GM19035 (cell line): ENCODE data around the gene UGCG.
"Not testable (repeated sequence)": the region's sequence is repeated elsewhere in the genome, so short reads cannot be mapped to it uniquely, and the experiment has no call there.

Experiments used
- ATAC-seq: cut with Tn5 transposase; IDR thresholded peaks from one replicate; pipeline ENCODE4 v1.9.1; 2021; ENCODE audit not compliant: unreplicated experiment

Gene UGCG

DNA sequence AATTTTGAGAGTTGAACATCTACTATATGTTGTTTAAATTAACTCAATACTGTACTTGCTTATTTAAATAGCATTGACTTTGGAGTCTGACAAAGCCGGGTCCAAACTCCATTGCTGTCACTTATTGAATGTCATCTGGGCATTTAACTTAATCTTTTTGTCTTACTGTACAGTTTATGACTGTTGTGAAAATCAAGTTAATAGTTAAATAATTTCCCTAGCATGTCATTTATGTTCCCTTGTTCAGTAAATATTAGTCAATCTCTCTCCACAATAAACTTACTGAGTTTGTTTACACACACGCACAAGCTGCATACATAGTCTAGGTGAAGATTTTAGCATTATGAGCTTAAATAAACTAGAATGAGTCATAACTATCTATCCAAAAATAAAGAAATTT is 6.3 kb upstream of the UGCG start:
- ATAC-seq = no peak

GRCh38 chr9:111890867-111891266 is 5.7 kb upstream of the UGCG start:
- ATAC-seq = not testable (repeated sequence)

- no peak for ATAC-seq
Measured at GRCh38 chr9:111891910-111892499, 4.6 kb upstream of the UGCG start.

GRCh38 chr9:111896942-111897600 is 457 bp downstream of the UGCG start:
- ATAC-seq = peak; percentile 44

GRCh38 chr9:111897601-111898137 is 1.1 kb downstream of the UGCG start:
- ATAC-seq = peak; percentile 34

DNA sequence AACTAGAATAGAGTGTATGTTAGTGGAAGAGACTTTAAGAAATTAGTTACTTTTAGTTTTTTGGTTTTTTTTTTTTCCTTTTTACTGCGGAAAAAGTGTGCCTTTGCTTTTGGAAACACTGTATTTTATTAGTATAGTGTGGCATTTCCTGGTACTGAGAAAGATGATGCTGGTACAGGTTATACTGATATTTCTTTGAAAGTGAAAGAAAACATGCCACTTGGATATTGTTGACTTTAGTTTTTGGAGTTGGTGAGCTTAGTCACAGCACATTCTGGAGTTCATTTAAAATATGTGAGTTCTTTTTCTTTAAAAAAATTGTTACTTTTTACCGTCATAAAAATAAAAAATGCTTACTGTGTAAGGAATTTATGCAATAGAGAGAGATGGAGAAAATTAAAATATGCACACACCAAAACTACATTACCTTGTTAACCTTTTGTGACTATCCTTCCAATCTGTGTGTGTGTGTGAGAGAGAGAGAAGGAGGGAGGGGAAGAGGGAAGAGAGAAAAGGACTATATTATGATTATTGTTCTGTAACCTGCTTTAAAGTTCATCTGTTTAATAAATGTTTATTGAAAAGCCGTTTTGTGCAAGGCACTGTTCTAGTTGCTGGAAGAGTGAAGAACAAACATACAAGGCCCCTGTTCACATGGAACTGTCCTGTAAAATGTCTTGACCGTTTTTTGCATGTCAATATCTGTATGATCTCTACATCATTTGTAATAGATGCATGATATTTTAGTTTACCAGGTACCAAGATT is 1.9 kb downstream of the UGCG start:
- no peak for ATAC-seq

GRCh38 chr9:111900151-111900857 is 3.7 kb downstream of the UGCG start:
- ATAC-seq = no peak

DNA sequence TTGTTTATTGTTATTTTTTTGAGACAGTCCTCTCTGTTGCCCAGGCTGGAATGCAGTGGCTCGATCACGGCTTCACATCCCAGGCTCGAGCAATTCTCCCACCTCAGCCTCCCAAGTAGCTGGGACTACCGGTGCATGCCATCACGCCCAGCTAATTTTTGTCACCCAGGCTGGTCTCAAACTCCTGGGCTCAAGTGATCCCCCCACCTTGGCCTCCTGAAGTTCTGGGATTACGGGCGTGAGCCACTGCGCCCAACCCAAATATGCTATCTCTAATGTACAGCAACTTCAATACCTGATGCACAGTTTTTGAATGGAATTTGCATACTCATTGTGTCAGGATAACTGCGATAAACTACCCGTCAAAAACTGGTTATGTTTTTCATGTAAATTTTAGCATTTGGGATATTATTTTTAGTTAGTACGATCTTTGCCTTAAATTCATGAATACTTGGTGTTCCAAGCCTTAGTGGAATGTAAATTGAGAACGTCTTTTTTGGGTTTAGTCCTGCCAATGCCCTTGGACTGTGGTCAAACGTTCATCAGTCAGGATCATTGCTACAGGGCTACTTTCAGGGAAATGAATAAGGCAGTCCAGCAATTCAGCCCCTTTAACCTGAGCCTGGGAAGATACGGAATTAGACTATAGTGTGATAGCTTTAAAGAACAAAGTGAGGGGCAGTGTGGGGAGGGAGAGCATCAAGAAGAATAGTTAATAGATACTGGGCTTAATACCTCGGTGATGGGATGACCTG is 4.4 kb downstream of the UGCG start:
- ATAC-seq = no peak

DNA sequence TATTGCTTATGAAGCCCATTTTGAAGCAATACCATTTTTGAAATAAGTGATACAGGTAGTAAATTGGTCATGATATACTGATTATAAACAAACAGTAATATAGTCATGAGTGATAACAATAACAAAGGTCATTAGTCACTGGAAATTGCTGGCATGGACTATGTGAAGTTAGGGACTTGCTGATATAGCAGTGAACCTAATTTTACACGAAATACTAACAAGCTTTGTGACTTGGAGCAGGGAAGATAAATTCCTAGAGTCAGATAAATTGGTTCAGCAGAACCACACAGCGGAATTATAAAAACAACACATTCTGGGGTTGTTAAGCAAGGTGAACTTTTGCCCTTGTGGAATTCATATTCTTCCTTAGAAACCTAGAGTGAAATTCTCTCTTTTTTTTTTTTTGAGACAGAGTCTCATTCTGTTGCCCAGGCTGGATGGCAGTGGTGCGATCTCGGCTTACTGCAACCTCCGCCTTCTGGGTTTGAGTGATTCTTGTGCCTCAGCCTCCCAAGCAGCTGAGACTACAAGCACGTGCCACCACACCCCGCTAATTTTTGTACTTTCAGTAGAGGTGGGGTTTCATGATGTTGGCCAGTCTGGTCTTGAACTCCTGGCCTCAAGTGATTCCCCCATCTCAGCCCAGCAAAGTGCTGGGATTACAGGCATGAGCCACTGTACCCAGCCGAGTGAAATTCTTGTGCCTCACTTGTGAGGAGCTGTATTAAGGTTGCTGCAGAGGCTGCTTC is 6.0 kb downstream of the UGCG start:
- no peak for ATAC-seq

GRCh38 chr9:111903535-111903934 is 6.9 kb downstream of the UGCG start:
- not testable (repeated sequence) for ATAC-seq

DNA sequence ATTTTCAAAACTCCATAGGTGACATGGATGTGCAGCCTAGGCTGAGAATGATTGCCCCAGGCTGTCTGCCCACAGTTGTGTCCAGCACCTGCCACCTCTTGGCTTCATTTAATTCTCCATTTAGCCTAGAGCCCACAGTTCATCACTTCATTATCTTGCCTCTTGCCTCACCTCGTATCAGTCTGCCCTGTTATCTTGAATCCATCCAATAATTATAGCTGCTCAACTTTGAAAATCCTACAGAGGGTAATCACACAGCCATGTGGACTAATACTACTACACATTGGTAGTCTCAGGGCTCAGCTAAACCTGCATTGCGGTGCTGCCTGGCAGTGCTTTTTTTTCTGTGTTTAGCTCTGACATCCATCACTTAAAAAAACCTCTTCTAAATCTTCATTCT is 7.4 kb downstream of the UGCG start:
- ATAC-seq = no peak

DNA sequence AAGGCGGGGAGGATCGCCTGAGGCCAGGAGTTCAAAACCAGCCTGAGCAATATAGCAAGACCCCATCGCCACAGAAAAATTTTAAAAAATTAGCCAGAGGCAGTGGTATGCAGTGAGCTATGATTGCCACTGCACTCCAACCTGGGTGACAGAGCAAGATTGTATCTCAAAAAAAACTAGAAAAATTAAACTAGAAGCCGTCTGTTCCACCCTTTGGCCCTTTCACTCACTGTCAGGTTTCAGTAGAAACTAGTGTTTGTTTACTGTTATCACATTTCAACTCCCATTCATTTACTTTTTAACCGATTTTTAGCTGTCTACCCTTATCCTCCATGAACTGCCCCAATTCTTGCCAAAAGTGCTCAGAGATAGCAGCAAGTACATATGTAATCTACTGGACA is 8.3 kb downstream of the UGCG start:
- ATAC-seq = no peak

GRCh38 chr9:111907147-111907546 is 10.5 kb downstream of the UGCG start:
- ATAC-seq = no peak

DNA sequence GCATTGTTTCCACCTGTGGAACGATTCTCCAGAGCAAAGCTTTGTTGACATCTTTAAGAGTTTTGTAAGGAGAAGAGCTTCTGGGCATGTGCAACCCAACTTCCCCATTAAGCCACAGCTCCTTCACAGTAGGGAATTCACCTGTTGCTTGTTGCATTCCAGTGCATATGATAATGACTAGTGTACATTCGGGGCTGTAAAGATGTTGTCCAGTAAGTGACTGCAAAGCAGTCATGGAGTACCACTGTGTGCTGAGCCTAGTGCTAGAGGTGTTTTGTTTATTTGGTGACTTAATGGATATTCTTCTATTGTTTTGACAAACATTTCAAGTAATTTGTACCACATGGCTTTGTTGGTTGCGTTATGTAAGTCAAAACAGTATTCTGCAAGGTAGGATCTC is 12.8 kb downstream of the UGCG start:
- ATAC-seq = peak; percentile 56

DNA sequence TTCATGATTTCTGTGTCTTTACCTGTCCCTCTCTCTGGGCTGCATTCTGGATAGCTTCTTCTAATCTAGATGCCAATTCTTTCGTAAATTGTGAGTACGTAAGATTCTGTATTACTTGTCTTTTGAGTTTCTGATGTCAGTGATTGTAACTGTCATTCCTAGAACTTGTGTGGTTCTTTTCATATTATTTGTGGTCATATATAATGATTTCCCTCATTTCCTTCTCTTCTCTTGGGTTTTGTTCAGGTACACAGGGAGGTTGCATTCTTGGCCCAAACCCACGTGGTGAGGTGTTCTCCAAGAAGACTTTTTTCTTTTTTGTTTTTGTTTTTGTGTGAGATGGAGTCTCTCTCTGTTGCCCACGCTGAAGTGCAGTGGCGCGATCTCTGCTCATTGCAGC is 13.8 kb downstream of the UGCG start:
- no peak for ATAC-seq

DNA sequence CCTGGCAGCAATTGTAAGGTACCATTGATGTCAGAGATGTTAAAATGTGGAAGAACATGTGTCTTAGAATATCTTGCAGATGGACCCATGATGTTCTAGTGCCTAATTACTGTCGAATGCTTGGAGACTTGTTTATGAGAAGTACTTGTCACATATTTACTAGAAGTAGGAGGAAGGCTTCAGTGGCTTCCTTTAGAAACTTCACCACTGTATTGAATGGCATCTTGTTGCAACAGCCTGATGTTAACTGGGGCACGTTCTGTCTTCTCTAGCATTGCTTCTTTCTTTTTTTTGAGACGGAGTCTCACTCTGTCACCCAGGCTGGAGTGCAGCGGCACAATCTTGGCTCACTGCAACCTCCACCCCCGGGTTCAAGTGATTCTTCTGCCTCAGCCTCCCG is 16.5 kb downstream of the UGCG start:
- no peak for ATAC-seq

- ATAC-seq = no peak
Measured at GRCh38 chr9:111914749-111915424, 18.3 kb downstream of the UGCG start.

- ATAC-seq = no peak
Measured at GRCh38 chr9:111915425-111915758, 18.8 kb downstream of the UGCG start.

GRCh38 chr9:111916234-111916645 is 19.6 kb downstream of the UGCG start:
- ATAC-seq = no peak

- no peak for ATAC-seq
Measured at GRCh38 chr9:111917201-111917600, 20.6 kb downstream of the UGCG start.
